ENCODE measurements around the gene TOR4A. TPM values are rescaled to one million over a fixed set of nuclear protein-coding genes. Genes with fewer than 3 reads are reported as not detected.

The TOR4A gene
- total RNA-seq (10 to 100 TPM; 10.4 to 14.0 TPM), polyA plus RNA-seq (1 to 10 TPM; 2.6 to 6.0 TPM)
- long read RNA-seq, donor 1, partial matches to known transcripts: 0 of 1 reads
- long read RNA-seq, donor 1, other reads (novel, unspliced or antisense): 1 of 1 reads
- long read RNA-seq, donor 2, full-length matches to known transcripts: 4 of 14 reads
- long read RNA-seq, donor 2, partial matches to known transcripts: 10 of 14 reads
- long read RNA-seq, donor 2, other reads (novel, unspliced or antisense): 0 of 14 reads

- 10 to 12% methylated on average over 21 to 25 of the region's 25 CpGs for WGBS, 2 donors
- no peaks in the 10 kb centered on the region for H3K9me3 ChIP-seq (ENCODE audit: control insufficient read depth, low read length)
- peak within 1 kb of the TSS in 1 of 2 donors; percentile 39 for H3K27ac ChIP-seq (ENCODE audit: low read depth in 1 of 2, low read length in 2 of 2)
- intact Hi-C loops (cut with DNase I): no loop called here
- peak within 1 kb of the TSS; percentile 31 to 40 for H3K4me3 ChIP-seq (ENCODE audit: low read length in 2 of 2)
- DNase-seq: peak; percentile 93 to 94
- peak; percentile 79 for ATAC-seq (ENCODE audit: low FRiP score)
- H3K36me3 ChIP-seq (ENCODE audit: control insufficient read depth in 1 of 2, insufficient read depth in 2 of 2, low read length in 1 of 2): peaks cover 0 to 3% of the 10 kb centered on the region in 2 donors
- H3K27me3 ChIP-seq (ENCODE audit: control insufficient read depth in 1 of 2, insufficient read depth in 2 of 2, low read length in 1 of 2): no peaks in the 10 kb centered on the region
- no peaks in the 10 kb centered on the region for H3K4me1 ChIP-seq (ENCODE audit: control insufficient read depth in 1 of 2, insufficient read depth in 2 of 2, low read length in 2 of 2)
Observed at GRCh38 chr9:137277329-137278041, at the start of gene TOR4A. TOR4A (plus strand) TSS chr9:137277726; CDS start chr9:137278690, 964 bp downstream.

GRCh38 chr9:137227853-137228505, 49.5 kb upstream of the TOR4A start:
- intact Hi-C loops (cut with DNase I): loop anchor here (2.0 to 5.0 kb wide), 2 partner anchors 105 to 106 kb away; no protein-coding TSS in a partner anchor
- H3K36me3 ChIP-seq (ENCODE audit: control insufficient read depth in 1 of 2, insufficient read depth in 2 of 2, low read length in 1 of 2): no peaks in the 10 kb centered on the region
- H3K27ac ChIP-seq (ENCODE audit: low read depth in 1 of 2, low read length in 2 of 2): no peak overlapping the region
- H3K9me3 ChIP-seq (ENCODE audit: control insufficient read depth, low read length): no peaks in the 10 kb centered on the region
- H3K27me3 ChIP-seq (ENCODE audit: control insufficient read depth in 1 of 2, insufficient read depth in 2 of 2, low read length in 1 of 2): no peaks in the 10 kb centered on the region
- no peak for ATAC-seq (ENCODE audit: low FRiP score)
- 42 to 51% methylated on average over 11 to 18 of the region's 18 CpGs for WGBS, 2 donors
- DNase-seq: no peak
- no peak overlapping the region for H3K4me3 ChIP-seq (ENCODE audit: low read length in 2 of 2)
- H3K4me1 ChIP-seq (ENCODE audit: control insufficient read depth in 1 of 2, insufficient read depth in 2 of 2, low read length in 2 of 2): no peaks in the 10 kb centered on the region

GRCh38 chr9:137228506-137228967, 49.0 kb upstream of the TOR4A start:
- intact Hi-C loops (cut with DNase I): loop anchor here (2.0 to 5.0 kb wide), 2 partner anchors 106 kb away; no protein-coding TSS in a partner anchor
- no peaks in the 10 kb centered on the region for H3K27me3 ChIP-seq (ENCODE audit: control insufficient read depth in 1 of 2, insufficient read depth in 2 of 2, low read length in 1 of 2)

GRCh38 chr9:137228968-137229896, 48.3 kb upstream of the TOR4A start:
- no peaks in the 10 kb centered on the region for H3K9me3 ChIP-seq (ENCODE audit: control insufficient read depth, low read length)

More at GRCh38 chr9:137228506-137228967, 49.0 kb upstream of the TOR4A start:
- no peak for DNase-seq
- Histone ChIP-seq H3K36me3 (ENCODE audit: control insufficient read depth in 1 of 2, insufficient read depth in 2 of 2, low read length in 1 of 2) (no peaks in the 10 kb centered on the region), H3K27ac (ENCODE audit: low read depth in 1 of 2, low read length in 2 of 2) (no peak overlapping the region), H3K4me1 (ENCODE audit: control insufficient read depth in 1 of 2, insufficient read depth in 2 of 2, low read length in 2 of 2) (no peaks in the 10 kb centered on the region), H3K9me3 (ENCODE audit: control insufficient read depth, low read length) (no peaks in the 10 kb centered on the region), H3K4me3 (ENCODE audit: low read length in 2 of 2) (no peak overlapping the region)
- 78 to 80% methylated on average over 24 to 29 of the region's 29 CpGs for WGBS, 2 donors
- ATAC-seq (ENCODE audit: low FRiP score): no peak

GRCh38 chr9:137229903-137230704, 47.4 kb upstream of the TOR4A start:
- no peaks in the 10 kb centered on the region for H3K4me1 ChIP-seq (ENCODE audit: control insufficient read depth in 1 of 2, insufficient read depth in 2 of 2, low read length in 2 of 2)
- 60 to 61% methylated on average over 28 to 31 of the region's 31 CpGs for WGBS, 2 donors
- H3K36me3 ChIP-seq (ENCODE audit: control insufficient read depth in 1 of 2, insufficient read depth in 2 of 2, low read length in 1 of 2): no peaks in the 10 kb centered on the region
- H3K4me3 ChIP-seq (ENCODE audit: low read length in 2 of 2): no peak overlapping the region
- no peaks in the 10 kb centered on the region for H3K27me3 ChIP-seq (ENCODE audit: control insufficient read depth in 1 of 2, insufficient read depth in 2 of 2, low read length in 1 of 2)
- H3K27ac ChIP-seq (ENCODE audit: low read depth in 1 of 2, low read length in 2 of 2): no peak overlapping the region
- H3K9me3 ChIP-seq (ENCODE audit: control insufficient read depth, low read length): no peaks in the 10 kb centered on the region
- intact Hi-C loops (cut with DNase I): loop anchor here (2.0 to 5.0 kb wide), 2 partner anchors 107 to 108 kb away; no protein-coding TSS in a partner anchor
- no peak for ATAC-seq (ENCODE audit: low FRiP score)
- DNase-seq: no peak

More at GRCh38 chr9:137228968-137229896, 48.3 kb upstream of the TOR4A start:
- no peaks in the 10 kb centered on the region for H3K27me3 ChIP-seq (ENCODE audit: control insufficient read depth in 1 of 2, insufficient read depth in 2 of 2, low read length in 1 of 2)
- no peak for ATAC-seq (ENCODE audit: low FRiP score)
- intact Hi-C loops (cut with DNase I): loop anchor here (2.0 to 5.0 kb wide), 2 partner anchors 106 to 107 kb away; no protein-coding TSS in a partner anchor
- no peak for DNase-seq
- H3K4me1 ChIP-seq (ENCODE audit: control insufficient read depth in 1 of 2, insufficient read depth in 2 of 2, low read length in 2 of 2): no peaks in the 10 kb centered on the region
- H3K27ac ChIP-seq (ENCODE audit: low read depth in 1 of 2, low read length in 2 of 2): no peak overlapping the region
- H3K36me3 ChIP-seq (ENCODE audit: control insufficient read depth in 1 of 2, insufficient read depth in 2 of 2, low read length in 1 of 2): no peaks in the 10 kb centered on the region
- H3K4me3 ChIP-seq (ENCODE audit: low read length in 2 of 2): no peak overlapping the region
- 33 to 42% methylated on average over 27 of the region's 27 CpGs for WGBS, 2 donors

- intact Hi-C loops (cut with DNase I): no loop called here
- WGBS, 2 donors: 70 to 78% methylated on average over 13 to 14 of the region's 14 CpGs
- ATAC-seq (ENCODE audit: low FRiP score) (no peak), DNase-seq (no peak)
- H3K4me1 ChIP-seq (ENCODE audit: control insufficient read depth in 1 of 2, insufficient read depth in 2 of 2, low read length in 2 of 2): no peaks in the 10 kb centered on the region
- no peaks in the 10 kb centered on the region for H3K9me3 ChIP-seq (ENCODE audit: control insufficient read depth, low read length)
- no peak within 1 kb of the TSS for H3K4me3 ChIP-seq (ENCODE audit: low read length in 2 of 2)
- no peaks in the 10 kb centered on the region for H3K27me3 ChIP-seq (ENCODE audit: control insufficient read depth in 1 of 2, insufficient read depth in 2 of 2, low read length in 1 of 2)
- no peaks in the 10 kb centered on the region for H3K36me3 ChIP-seq (ENCODE audit: control insufficient read depth in 1 of 2, insufficient read depth in 2 of 2, low read length in 1 of 2)
- no peak within 1 kb of the TSS for H3K27ac ChIP-seq (ENCODE audit: low read depth in 1 of 2, low read length in 2 of 2)
Observed at GRCh38 chr9:137230705-137231371, 46.7 kb upstream of the TOR4A start, which contains the start of gene SLC34A3. SLC34A3 (plus strand) TSS chr9:137230901; CDS start chr9:137231703, 802 bp downstream.

- no peak for ATAC-seq (ENCODE audit: low FRiP score)
- intact Hi-C loops (cut with DNase I): no loop called here
- no peaks in the 10 kb centered on the region for H3K27me3 ChIP-seq (ENCODE audit: control insufficient read depth in 1 of 2, insufficient read depth in 2 of 2, low read length in 1 of 2)
- H3K4me1 ChIP-seq (ENCODE audit: control insufficient read depth in 1 of 2, insufficient read depth in 2 of 2, low read length in 2 of 2): no peaks in the 10 kb centered on the region
- no peaks in the 10 kb centered on the region for H3K36me3 ChIP-seq (ENCODE audit: control insufficient read depth in 1 of 2, insufficient read depth in 2 of 2, low read length in 1 of 2)
- no peak for DNase-seq
- no peak overlapping the region for H3K27ac ChIP-seq (ENCODE audit: low read depth in 1 of 2, low read length in 2 of 2)
- no peaks in the 10 kb centered on the region for H3K9me3 ChIP-seq (ENCODE audit: control insufficient read depth, low read length)
- 82 to 90% methylated on average over 19 to 23 of the region's 23 CpGs for WGBS, 2 donors
- no peak overlapping the region for H3K4me3 ChIP-seq (ENCODE audit: low read length in 2 of 2)
Observed at GRCh38 chr9:137231372-137232039, 46.0 kb upstream of the TOR4A start.
